DOHH2 (cell line): ENCODE data around the gene LMCD1.

Source experiments
- H3F3A ChIP-seq: fragments of 200-600 bp; sonication (generic), shearing (Covaris generic); 2 replicates; pipeline ENCODE4 v1.6.0; 2016; ENCODE audit warnings: antibody characterized with exemption, mild to moderate bottlenecking; ENCODE audit not compliant: control insufficient read depth, insufficient read depth
- H3K27ac ChIP-seq: fragments of 200-600 bp; sonication (generic); 2 replicates; pipeline ENCODE4 v1.5.1; 2014; ENCODE audit warnings: low read depth, mild to moderate bottlenecking, low read length, moderate library complexity
- H3K27me3 ChIP-seq: fragments of 200-600 bp; sonication (generic); 2 replicates; pipeline ENCODE4 v1.6.1; 2014; ENCODE audit warnings: mild to moderate bottlenecking, low read length, mixed read lengths; ENCODE audit not compliant: control insufficient read depth
- H3K36me3 ChIP-seq: fragments of 200-600 bp; sonication (generic); 2 replicates; pipeline ENCODE4 v1.6.1; 2014; ENCODE audit warnings: mild to moderate bottlenecking, low read length, moderate library complexity, mixed read lengths; ENCODE audit not compliant: control insufficient read depth
- H3K4me1 ChIP-seq: fragments of 200-600 bp; sonication (generic); 2 replicates; pipeline ENCODE4 v1.6.1; 2014; ENCODE audit warnings: mild to moderate bottlenecking, low read length, mixed read lengths; ENCODE audit not compliant: control insufficient read depth
- H3K4me2 ChIP-seq: fragments of 200-600 bp; sonication (generic); 2 replicates; pipeline ENCODE4 v1.6.0; 2014; ENCODE audit warnings: mild to moderate bottlenecking, low read length, moderate library complexity
- H3K4me3 ChIP-seq: fragments of 200-600 bp; sonication (generic); 2 replicates; pipeline ENCODE4 v1.5.1; 2014; ENCODE audit warnings: mild to moderate bottlenecking, low read length, mixed read lengths
- H3K79me2 ChIP-seq: fragments of 200-600 bp; sonication (generic); 2 replicates; pipeline ENCODE4 v1.6.1; 2014; ENCODE audit warnings: mild to moderate bottlenecking, low read length, mixed read lengths; ENCODE audit not compliant: control insufficient read depth
- H3K9me2 ChIP-seq: fragments of 200-600 bp; sonication (generic); replicated peaks from 2 replicates; pipeline ENCODE4 v1.6.1; 2014; ENCODE audit warnings: mild to moderate bottlenecking, low read length, mixed read lengths; ENCODE audit not compliant: control insufficient read depth
- H3K9me3 ChIP-seq: fragments of 200-600 bp; sonication (generic); 2 replicates; pipeline ENCODE4 v1.6.1; 2014; ENCODE audit warnings: antibody characterized with exemption, low read length, mixed read lengths; ENCODE audit not compliant: control insufficient read depth, insufficient read depth
- H4K20me1 ChIP-seq: fragments of 200-600 bp; sonication (generic); 2 replicates; pipeline ENCODE4 v1.6.0; 2014; ENCODE audit warnings: low read depth, mild to moderate bottlenecking, antibody characterized with exemption, low read length, moderate library complexity; ENCODE audit not compliant: control insufficient read depth, insufficient read depth
- CTCF ChIP-seq: fragments of 200-600 bp; sonication (generic); IDR thresholded peaks from one replicate; pipeline ENCODE4 v1.5.1; 2014; ENCODE audit warnings: antibody characterized with exemption, mild to moderate bottlenecking, low read depth, low read length; ENCODE audit not compliant: poor library complexity, severe bottlenecking
- EZH2phosphoT487 ChIP-seq: fragments of 200-600 bp; sonication (generic); IDR thresholded peaks from 2 replicates; pipeline ENCODE4 v1.6.1; 2017; ENCODE audit warnings: borderline replicate concordance, mild to moderate bottlenecking, antibody characterized with exemption, low read length, moderate library complexity, mixed read lengths

Gene LMCD1

DNA sequence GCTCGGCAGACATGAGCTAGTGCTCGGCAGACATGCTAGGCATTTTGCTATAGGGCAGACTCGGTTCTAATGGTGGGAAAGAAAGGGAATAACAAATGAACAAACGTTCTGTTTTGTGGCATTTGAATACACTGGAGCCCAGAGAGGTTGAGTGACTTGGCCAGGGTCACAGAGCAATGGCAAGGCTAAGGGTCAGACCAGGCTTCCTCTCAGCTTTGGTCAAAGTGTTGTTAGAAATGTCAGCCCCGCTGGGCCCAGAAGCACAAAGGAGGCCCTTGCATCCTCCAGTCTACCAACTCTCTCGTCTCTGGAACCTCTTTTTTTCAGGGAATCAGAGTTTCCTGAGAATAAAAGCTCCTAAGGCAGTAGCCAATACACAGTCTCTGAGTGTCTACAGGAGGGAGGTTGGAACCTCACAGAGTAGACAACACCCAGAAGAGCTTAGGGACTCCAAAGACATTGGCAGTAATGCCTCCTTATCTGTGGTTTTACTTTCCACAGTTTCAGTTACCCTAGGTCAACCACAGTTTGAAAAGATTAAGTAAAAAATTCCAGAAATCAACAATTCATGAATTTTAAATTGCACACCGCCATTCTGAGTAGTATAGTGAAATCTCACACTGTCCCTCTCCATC lies 95.7 kb downstream of the LMCD1 start:
- H3K9me3 ChIP-seq = no peaks in the 10 kb centered on the region
- H3K27me3 ChIP-seq = no peaks in the 10 kb centered on the region; the same call in 1 of the 2 replicates

GRCh38 chr3:8599146-8599545 lies 97.5 kb downstream of the LMCD1 start:
- H3K36me3 ChIP-seq = no peaks in the 10 kb centered on the region
- no peaks in the 10 kb centered on the region for H4K20me1 ChIP-seq
- H3K4me1 ChIP-seq = no peaks in the 10 kb centered on the region
- no peaks in the 10 kb centered on the region for H3F3A ChIP-seq
- TF ChIP-seq EZH2phosphoT487 (no peak), CTCF (no peak)
- H3K27me3 ChIP-seq = no peaks in the 10 kb centered on the region; the same call in 1 of the 2 replicates
- H3K4me3 ChIP-seq = no peak overlapping the region
- no peak overlapping the region for H3K4me2 ChIP-seq
- no peaks in the 10 kb centered on the region for H3K79me2 ChIP-seq
- no peaks in the 10 kb centered on the region for H3K9me3 ChIP-seq
- no peaks in the 10 kb centered on the region for H3K9me2 ChIP-seq
- no peak overlapping the region for H3K27ac ChIP-seq

More for the DNA sequence above, 95.7 kb downstream of the LMCD1 start:
- no peaks in the 10 kb centered on the region for H3F3A ChIP-seq
- no peak overlapping the region for H3K27ac ChIP-seq
- H3K79me2 ChIP-seq = no peaks in the 10 kb centered on the region
- H3K4me3 ChIP-seq = no peak overlapping the region
- H3K4me2 ChIP-seq = no peak overlapping the region
- TF ChIP-seq EZH2phosphoT487 (no peak), CTCF (no peak)
- no peaks in the 10 kb centered on the region for H3K36me3 ChIP-seq
- H4K20me1 ChIP-seq = no peaks in the 10 kb centered on the region
- no peaks in the 10 kb centered on the region for H3K4me1 ChIP-seq
- no peaks in the 10 kb centered on the region for H3K9me2 ChIP-seq

GRCh38 chr3:8600457-8600856 lies 98.8 kb downstream of the LMCD1 start:
- no peak overlapping the region for H3K27ac ChIP-seq
- H3K79me2 ChIP-seq = no peaks in the 10 kb centered on the region
- TF ChIP-seq EZH2phosphoT487 = no peak
- TF ChIP-seq CTCF = no peak
- H3K27me3 ChIP-seq = no peaks in the 10 kb centered on the region; the same call in 1 of the 2 replicates
- H3K9me3 ChIP-seq = no peaks in the 10 kb centered on the region
- H4K20me1 ChIP-seq = no peaks in the 10 kb centered on the region
- no peaks in the 10 kb centered on the region for H3K4me1 ChIP-seq
- H3K9me2 ChIP-seq = no peaks in the 10 kb centered on the region
- no peaks in the 10 kb centered on the region for H3K36me3 ChIP-seq
- no peaks in the 10 kb centered on the region for H3F3A ChIP-seq
- H3K4me2 ChIP-seq = no peak overlapping the region
- no peak overlapping the region for H3K4me3 ChIP-seq
